A204.1 (cell line): ENCODE results near the gene TMEM201.

Experiments used
- FAIRE-seq: peaks from 2 replicates; lab custom pipeline; 2012; peaks lifted over from hg19 to GRCh38; lab: Jason Lieb, UNC

The TMEM201 gene

GRCh38 chr1:9600861-9601834 is 12.4 kb downstream of the TMEM201 start:
- no peak for FAIRE-seq

GRCh38 chr1:9601942-9602793 is 13.5 kb downstream of the TMEM201 start:
- FAIRE-seq = no peak

GRCh38 chr1:9602794-9603167 is 14.1 kb downstream of the TMEM201 start:
- FAIRE-seq = no peak

DNA sequence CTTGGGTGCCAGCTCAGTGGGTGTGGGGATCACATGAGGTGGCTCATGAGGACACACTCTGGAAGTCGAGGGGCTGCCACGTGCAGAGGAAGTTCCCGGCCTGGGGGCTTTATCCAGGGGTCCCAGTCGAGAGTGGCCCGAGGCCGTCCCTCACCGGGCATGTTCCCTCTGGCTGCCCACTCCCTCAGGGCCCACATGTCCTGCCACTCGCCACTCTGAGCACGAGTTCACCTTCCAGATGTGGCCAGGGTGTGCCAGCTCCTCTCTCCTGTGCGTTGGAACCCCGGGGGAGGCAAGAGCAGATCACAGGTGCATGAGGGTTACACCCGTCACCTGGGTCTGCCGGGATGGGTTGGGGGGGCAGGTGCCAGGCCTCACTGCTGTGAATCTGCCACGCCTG is 14.6 kb downstream of the TMEM201 start:
- no peak for FAIRE-seq

DNA sequence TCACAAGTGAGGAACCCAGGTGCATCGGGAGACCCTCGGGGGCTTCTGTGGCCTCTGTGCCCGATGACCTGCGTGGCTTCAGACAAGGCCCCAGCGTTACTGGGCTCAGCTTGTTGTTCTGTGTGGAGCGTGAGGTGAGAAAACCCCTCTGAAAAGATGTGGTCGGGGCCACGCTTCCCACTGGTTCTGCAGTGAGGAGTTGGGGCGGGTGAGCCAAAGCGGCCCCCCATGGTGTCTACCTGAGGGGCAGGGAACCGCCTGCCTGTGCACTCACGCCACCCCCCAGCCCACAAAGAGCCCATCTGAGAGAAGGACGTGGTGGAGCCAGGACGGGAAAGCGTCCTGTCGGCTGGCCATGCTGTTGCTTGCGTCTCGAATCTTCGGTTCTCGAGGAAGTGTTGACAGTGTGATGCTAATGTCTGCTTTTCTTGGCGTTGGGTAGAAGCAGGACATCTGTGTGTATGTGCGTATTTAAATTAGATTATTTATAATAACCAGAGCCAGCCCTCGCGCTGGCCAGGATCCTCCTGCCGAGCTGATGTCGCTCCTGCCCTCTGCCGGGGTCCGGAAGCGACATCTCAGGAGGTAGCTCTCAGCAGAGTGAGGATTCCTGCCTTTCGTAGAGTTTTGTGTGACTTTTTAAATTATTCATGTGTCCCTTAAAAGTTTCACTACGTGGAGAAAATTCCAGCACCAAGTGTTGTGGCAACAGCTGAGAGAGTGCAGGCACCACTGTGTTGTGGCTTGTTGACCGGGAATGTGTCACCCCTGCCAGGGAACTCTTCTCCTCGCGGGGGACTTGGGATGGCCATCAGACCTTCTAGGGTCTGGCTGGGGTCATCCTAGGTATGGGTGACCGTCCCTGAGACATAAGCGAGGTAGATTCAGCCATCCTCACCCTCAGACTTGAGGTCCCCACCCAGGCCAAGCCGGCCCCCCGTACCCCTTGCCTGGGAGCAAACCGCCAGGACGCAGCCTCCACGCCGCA is 15.3 kb downstream of the TMEM201 start:
- FAIRE-seq = no peak

DNA sequence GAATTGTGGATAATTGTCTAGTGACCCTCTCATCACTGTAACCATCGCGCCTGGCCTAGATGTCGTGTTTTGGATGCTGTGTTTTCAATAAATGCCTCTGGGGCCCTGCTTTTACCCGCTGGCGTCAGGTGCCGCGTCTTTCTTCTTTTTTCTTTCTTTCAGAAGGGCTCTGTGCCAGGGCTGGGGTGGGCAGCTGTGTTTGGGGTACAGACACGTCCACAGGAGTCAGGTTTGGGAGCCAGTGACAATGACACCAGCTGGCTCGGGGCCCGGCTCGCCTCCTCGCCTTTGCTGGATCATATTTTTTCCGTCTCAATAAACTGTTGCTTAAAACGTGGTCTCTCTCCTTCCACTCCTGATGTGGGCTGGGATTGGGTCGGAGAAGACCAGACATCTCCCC is 16.1 kb downstream of the TMEM201 start:
- no peak for FAIRE-seq

GRCh38 chr1:9605946-9606455 is 17.3 kb downstream of the TMEM201 start:
- FAIRE-seq = no peak

- no peak for FAIRE-seq
These were observed 17.7 kb downstream of the TMEM201 start for GRCh38 chr1:9606458-9606857.

- FAIRE-seq = no peak
These were observed 18.2 kb downstream of the TMEM201 start for GRCh38 chr1:9606948-9607347.

GRCh38 chr1:9607352-9607751 is 18.6 kb downstream of the TMEM201 start:
- no peak for FAIRE-seq

DNA sequence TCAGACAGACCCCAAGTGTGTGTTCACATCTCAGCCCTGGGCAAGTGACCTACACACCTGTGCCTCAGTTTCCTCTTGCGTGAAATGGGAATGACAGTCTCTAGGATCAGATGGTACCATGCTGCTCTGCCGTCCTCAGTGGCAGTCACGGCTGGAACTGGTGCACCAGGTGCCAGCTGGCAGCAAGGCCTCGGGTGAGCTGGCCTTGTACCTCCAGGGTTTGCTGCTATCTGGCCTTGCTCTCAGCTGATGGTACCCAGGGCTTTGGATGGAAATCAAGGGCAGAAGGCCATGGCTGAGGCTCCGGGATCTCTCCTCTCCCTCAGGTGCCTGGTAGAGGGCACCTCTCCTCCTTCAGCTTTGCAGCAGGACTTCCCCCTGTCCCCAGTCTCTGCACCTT is 21.3 kb downstream of the TMEM201 start:
- FAIRE-seq = no peak

DNA sequence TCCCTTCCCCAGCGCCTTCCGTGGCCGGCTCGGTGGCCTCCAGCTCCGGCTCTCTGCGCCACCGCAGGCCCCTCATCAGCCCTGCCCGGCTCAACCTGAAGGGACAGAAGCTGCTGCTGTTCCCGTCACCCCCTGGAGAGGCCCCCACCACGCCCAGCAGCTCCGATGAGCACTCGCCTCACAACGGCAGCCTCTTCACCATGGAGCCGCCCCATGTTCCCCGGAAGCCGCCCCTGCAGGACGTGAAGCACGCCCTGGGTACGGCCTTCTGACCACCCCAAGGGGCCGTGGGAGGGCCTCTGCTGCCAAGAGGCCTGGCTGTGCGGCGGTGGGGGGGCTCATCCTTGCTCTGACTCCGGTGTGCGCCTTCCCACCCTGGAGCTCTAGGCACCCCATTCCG is 21.8 kb downstream of the TMEM201 start:
- FAIRE-seq = no peak

DNA sequence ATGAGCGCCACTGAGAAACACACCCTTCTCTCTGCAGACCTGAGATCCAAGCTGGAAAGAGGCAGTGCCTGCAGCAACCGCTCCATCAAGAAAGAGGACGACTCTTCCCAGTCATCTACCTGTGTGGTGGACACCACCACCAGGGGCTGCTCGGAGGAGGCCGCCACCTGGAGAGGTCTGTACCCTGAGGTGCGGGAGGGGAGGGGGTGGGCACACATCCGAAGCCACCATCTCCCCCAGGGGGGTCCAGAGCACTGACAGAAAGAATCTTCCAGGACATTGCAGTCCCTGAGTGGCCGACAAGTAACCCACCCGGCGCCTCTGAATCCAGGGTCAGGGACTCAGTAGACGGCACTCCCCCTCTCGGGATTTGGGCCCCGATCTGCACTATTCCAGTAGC is 23.0 kb downstream of the TMEM201 start:
- no peak for FAIRE-seq

- FAIRE-seq = no peak
These were observed 23.6 kb downstream of the TMEM201 start for GRCh38 chr1:9612162-9612845.

DNA sequence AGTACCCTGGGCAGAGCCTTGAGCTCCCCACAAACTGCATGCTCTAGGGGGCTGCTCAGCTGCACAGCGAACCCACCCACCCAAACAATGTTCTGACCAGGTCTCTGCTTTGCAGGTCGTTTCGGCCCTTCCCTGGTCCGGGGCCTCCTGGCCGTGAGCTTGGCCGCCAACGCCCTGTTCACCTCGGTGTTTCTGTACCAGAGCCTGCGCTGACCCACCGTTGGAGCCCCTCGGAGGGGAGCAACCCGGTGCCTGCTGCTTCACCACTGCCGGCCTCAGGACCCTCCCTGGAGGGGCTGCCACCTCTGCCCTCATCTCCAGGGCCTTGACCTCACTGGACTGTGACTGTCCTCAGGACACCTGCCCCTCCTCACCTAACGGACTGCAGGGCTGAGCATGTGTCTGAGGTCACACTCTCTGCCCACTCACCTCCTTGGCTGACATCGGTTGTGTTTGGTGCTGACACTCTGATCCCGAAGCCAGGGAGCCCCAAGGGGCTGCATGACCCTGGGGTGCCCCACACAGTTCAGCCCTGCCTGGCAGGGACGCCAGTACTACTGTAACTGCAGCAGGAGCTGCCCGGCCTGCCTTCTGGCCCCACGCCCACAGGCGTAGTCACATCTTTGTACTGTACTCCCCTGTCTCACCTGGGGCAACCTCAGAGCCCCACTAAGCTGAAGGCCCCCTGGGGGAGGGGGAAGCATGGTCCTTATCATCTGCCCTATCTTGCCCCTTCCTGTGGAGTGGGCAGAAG is 24.3 kb downstream of the TMEM201 start:
- no peak for FAIRE-seq

DNA sequence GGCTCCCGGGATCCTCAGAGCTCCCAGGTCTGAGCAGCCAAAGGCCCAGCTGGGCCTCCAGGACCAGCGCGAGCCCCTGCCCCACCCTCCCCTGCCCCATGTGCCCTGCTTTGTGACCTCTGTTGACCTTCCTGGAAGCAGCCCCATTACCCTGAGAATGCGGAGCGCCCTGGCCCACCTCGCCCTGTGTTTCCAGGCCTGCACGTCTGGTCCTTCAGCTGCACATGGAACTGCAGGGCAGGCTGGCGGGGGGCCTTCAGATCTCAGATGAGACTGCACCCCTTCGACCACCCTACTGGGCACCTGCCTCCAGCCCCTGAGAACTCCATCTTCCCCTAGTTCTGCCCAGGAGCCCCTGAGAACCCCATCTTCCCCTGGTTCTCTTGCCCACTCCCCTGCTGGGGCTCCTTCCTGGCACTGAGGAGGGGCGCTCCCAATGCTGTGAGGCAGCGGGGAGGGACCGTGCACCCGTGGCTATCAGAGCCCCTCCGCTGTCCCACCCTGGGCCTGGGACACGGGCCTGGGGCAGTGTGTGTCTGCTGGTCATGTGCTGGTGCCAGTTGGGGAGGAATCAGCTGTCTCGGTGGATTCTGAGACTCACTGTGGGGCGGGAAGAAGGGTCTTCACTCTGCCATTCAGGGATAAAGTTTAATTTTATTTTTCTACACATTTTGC is 25.1 kb downstream of the TMEM201 start:
- FAIRE-seq = no peak

DNA sequence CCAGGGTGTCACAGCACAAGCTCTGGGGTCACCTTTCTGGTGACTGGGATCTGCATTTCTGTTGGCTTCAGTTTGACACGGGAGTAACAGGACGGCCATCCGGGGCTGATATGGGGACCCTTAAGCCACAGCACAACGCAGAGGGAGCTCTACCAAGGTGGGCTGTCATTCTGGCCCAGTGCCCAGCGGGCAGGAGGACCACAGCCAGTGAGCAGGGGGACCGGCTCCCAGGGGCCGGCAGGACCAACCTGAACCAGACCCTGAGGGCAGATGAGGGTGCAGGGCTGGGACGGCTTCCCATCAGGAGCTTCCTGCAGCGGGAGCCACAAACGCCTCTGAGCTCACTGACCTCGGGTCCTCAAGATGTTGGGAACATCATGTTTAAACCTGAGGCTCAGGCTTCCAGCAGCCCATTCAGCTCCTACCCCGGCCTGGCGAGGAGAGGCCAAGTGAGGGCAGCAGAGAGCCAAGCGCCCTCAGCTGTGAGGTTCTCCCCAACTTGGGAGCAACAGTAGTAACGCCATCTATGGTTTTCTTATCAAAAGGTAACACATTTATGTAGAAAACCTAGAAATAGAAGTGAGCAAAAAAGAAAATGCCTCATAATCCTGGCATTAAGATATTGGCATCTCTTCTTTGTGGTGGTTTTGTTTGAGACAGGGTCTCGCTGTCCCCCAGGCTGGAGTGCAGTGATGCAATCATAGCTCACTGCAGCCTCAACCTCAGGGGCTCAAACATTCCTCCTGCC is 26.8 kb downstream of the TMEM201 start:
- peak; percentile 84 for FAIRE-seq

DNA sequence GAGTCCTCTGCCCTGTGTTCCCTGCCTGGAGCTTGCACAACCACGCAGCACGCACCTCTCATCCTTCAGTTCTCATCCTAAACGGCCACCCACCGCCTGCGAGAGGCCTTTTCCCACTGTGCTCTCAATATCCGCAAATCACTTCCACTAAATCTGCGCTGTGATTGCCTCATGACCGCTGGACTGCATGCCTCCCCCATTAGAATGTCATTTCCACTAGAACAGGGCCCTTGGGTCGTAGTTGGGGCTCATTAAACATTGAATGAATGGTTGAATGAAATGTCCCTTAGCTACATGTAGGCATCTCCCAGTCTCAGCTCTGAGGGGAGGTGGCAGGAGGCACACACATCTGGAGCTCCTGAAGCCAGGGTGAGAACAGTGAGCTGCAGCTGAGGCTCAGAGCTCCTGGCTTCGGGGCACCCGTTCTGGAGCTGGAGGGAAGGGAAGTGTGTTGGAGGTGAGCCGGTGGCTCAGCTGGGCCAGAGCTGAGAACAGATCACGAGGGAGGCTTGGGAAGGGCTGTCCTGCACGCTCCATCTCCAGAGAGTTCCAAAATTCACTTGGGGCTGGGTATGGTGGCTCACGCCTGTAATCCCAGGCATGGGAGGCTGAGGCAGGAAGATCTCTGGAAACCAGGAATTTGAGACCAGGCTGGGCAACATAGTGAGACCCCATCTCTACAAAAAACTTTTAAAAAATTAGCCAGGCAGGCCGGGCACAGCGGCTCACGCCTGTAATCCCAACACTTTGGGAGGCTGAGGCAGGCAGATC is 30.4 kb downstream of the TMEM201 start:
- no peak for FAIRE-seq
